ENCODE results near the gene HDAC7. TPM values are rescaled to one million over a fixed set of nuclear protein-coding genes. Genes with fewer than 3 reads are reported as not detected.

The HDAC7 gene
- total and polyA plus RNA-seq, 2 experiments from 2014 or later: 41.3 to 60.1 TPM

DNA sequence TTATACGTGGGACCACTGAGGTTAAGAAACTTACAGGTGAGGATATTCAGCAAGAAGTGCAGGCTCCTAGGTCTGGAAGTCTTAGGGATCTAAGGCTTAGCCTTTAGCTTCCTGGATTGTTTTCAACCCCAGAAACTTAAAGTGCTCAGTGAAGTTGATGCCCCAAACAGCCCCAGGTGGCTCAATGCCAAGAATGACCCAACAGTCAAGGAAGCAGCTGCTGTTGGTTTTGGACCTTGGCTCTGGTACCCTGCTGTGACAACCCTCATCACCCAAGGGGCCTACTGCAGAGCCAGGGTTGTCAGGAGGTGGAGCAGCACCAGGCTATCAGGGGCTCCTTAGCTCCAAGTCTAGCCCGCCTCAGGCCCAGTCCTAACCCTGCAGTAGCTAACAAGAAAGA lies 48.3 kb upstream of the HDAC7 start:
- no peak for DNase-seq (ENCODE audit: low spot score)
- Histone ChIP-seq H3K4me3 (no peak overlapping the region), H4K20me1 (replicated peaks; ENCODE audit: insufficient read depth) (no peaks in the 10 kb centered on the region; the same call in 1 of the 2 replicates), H3K27ac (ENCODE audit: low read depth) (no peak overlapping the region), H3K36me3 (ENCODE audit: insufficient read depth) (no peaks in the 10 kb centered on the region), H3K9me2 (ENCODE audit: insufficient read depth) (0 out of 2 replicates have a peak, but pooled peaks cover 2% of the 10 kb centered on the region), H3K27me3 (ENCODE audit: insufficient read depth) (no peaks in the 10 kb centered on the region), H3K79me2 (replicated peaks; ENCODE audit: insufficient read depth) (no peaks in the 10 kb centered on the region), H3K4me2 (no peak overlapping the region), H3K4me1 (ENCODE audit: insufficient read depth) (no peaks in the 10 kb centered on the region), H3F3A (replicated peaks; ENCODE audit: low read depth) (no peaks in the 10 kb centered on the region), H2AFZ (no peak overlapping the region)
- Mint-ChIP-seq H3K4me1 (no peaks in the 10 kb centered on the region), H3K4me3 (no peak overlapping the region), H3K9me3 (no peaks in the 10 kb centered on the region; the same call in 2 of the 3 replicates), H3K27me3 (ENCODE audit: insufficient read depth, low read depth, poor library complexity) (peaks cover 4% of the 10 kb centered on the region), H3K27ac (no peak overlapping the region), H3K36me3 (ENCODE audit: low read depth) (no peaks in the 10 kb centered on the region; the same call in 2 of the 3 replicates)
- no peak for ATAC-seq
- TF ChIP-seq, protein P1, sequence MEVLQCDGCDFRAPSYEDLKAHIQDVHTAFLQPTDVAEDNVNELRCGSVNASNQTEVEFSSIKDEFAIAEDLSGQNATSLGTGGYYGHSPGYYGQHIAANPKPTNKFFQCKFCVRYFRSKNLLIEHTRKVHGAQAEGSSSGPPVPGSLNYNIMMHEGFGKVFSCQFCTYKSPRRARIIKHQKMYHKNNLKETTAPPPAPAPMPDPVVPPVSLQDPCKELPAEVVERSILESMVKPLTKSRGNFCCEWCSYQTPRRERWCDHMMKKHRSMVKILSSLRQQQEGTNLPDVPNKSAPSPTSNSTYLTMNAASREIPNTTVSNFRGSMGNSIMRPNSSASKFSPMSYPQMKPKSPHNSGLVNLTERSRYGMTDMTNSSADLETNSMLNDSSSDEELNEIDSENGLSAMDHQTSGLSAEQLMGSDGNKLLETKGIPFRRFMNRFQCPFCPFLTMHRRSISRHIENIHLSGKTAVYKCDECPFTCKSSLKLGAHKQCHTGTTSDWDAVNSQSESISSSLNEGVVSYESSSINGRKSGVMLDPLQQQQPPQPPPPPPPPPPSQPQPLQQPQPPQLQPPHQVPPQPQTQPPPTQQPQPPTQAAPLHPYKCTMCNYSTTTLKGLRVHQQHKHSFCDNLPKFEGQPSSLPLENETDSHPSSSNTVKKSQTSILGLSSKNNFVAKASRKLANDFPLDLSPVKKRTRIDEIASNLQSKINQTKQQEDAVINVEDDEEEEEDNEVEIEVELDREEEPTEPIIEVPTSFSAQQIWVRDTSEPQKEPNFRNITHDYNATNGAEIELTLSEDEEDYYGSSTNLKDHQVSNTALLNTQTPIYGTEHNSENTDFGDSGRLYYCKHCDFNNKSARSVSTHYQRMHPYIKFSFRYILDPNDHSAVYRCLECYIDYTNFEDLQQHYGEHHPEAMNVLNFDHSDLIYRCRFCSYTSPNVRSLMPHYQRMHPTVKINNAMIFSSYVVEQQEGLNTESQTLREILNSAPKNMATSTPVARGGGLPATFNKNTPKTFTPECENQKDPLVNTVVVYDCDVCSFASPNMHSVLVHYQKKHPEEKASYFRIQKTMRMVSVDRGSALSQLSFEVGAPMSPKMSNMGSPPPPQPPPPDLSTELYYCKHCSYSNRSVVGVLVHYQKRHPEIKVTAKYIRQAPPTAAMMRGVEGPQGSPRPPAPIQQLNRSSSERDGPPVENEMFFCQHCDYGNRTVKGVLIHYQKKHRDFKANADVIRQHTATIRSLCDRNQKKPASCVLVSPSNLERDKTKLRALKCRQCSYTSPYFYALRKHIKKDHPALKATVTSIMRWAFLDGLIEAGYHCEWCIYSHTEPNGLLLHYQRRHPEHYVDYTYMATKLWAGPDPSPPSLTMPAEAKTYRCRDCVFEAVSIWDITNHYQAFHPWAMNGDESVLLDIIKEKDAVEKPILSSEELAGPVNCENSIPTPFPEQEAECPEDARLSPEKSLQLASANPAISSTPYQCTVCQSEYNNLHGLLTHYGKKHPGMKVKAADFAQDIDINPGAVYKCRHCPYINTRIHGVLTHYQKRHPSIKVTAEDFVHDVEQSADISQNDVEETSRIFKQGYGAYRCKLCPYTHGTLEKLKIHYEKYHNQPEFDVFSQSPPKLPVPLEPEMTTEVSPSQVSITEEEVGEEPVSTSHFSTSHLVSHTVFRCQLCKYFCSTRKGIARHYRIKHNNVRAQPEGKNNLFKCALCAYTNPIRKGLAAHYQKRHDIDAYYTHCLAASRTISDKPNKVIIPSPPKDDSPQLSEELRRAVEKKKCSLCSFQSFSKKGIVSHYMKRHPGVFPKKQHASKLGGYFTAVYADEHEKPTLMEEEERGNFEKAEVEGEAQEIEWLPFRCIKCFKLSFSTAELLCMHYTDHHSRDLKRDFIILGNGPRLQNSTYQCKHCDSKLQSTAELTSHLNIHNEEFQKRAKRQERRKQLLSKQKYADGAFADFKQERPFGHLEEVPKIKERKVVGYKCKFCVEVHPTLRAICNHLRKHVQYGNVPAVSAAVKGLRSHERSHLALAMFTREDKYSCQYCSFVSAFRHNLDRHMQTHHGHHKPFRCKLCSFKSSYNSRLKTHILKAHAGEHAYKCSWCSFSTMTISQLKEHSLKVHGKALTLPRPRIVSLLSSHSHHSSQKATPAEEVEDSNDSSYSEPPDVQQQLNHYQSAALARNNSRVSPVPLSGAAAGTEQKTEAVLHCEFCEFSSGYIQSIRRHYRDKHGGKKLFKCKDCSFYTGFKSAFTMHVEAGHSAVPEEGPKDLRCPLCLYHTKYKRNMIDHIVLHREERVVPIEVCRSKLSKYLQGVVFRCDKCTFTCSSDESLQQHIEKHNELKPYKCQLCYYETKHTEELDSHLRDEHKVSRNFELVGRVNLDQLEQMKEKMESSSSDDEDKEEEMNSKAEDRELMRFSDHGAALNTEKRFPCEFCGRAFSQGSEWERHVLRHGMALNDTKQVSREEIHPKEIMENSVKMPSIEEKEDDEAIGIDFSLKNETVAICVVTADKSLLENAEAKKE (CRISPR knock-in tag; IDR thresholded peaks at IDR 0.05): no peak
- TF ChIP-seq EZH2 (IDR thresholded peaks at IDR 0.05; ENCODE audit: low read depth, unreplicated experiment) (no peak), STAT1 (IDR thresholded peaks at IDR 0.05; ENCODE audit: unreplicated experiment) (no peak), JUNB (IDR thresholded peaks at IDR 0.05; ENCODE audit: unreplicated experiment) (no peak), POLR2AphosphoS5 (IDR thresholded peaks at IDR 0.05; ENCODE audit: low read depth) (no peak), CREB1 (CRISPR knock-in tag; IDR thresholded peaks at IDR 0.05; ENCODE audit: low read depth) (no peak), ZNF331 (CRISPR knock-in tag; IDR thresholded peaks at IDR 0.05; ENCODE audit: low read depth) (no peak), NANOG (IDR thresholded peaks at IDR 0.05; ENCODE audit: borderline replicate concordance) (no peak)
- TF ChIP-seq, protein P2, sequence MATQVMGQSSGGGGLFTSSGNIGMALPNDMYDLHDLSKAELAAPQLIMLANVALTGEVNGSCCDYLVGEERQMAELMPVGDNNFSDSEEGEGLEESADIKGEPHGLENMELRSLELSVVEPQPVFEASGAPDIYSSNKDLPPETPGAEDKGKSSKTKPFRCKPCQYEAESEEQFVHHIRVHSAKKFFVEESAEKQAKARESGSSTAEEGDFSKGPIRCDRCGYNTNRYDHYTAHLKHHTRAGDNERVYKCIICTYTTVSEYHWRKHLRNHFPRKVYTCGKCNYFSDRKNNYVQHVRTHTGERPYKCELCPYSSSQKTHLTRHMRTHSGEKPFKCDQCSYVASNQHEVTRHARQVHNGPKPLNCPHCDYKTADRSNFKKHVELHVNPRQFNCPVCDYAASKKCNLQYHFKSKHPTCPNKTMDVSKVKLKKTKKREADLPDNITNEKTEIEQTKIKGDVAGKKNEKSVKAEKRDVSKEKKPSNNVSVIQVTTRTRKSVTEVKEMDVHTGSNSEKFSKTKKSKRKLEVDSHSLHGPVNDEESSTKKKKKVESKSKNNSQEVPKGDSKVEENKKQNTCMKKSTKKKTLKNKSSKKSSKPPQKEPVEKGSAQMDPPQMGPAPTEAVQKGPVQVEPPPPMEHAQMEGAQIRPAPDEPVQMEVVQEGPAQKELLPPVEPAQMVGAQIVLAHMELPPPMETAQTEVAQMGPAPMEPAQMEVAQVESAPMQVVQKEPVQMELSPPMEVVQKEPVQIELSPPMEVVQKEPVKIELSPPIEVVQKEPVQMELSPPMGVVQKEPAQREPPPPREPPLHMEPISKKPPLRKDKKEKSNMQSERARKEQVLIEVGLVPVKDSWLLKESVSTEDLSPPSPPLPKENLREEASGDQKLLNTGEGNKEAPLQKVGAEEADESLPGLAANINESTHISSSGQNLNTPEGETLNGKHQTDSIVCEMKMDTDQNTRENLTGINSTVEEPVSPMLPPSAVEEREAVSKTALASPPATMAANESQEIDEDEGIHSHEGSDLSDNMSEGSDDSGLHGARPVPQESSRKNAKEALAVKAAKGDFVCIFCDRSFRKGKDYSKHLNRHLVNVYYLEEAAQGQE (IDR thresholded peaks at IDR 0.05; ENCODE audit: unreplicated experiment): no peak
- TF ChIP-seq, protein P3, sequence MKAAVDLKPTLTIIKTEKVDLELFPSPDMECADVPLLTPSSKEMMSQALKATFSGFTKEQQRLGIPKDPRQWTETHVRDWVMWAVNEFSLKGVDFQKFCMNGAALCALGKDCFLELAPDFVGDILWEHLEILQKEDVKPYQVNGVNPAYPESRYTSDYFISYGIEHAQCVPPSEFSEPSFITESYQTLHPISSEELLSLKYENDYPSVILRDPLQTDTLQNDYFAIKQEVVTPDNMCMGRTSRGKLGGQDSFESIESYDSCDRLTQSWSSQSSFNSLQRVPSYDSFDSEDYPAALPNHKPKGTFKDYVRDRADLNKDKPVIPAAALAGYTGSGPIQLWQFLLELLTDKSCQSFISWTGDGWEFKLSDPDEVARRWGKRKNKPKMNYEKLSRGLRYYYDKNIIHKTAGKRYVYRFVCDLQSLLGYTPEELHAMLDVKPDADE (IDR thresholded peaks at IDR 0.05): no peak

Data from GM23338 (cell line).